Cardiac fibroblast (primary cell): ENCODE results near the gene ROBO1.
"Not testable (repeated sequence)": the region's sequence is repeated elsewhere in the genome, so short reads cannot be mapped to it uniquely, and the experiment has no call there.

Source experiments
- DNase-seq, 2 donors: peaks; one replicate each; pipeline versions ENCODE4 v3.0.0 to v3.0.0-alpha.2; 2010; ENCODE audit warnings: low read depth in 2 of 2
- H3K4me3 ChIP-seq, 2 donors: replicated peaks in 1 of 2; 1 replicate in 1 of 2; 2 replicates in 1 of 2; pipeline ENCODE4 v1.5.1; 2011; ENCODE audit warnings: low read depth in 2 of 2, low read length in 2 of 2, mild to moderate bottlenecking in 2 of 2, moderate library complexity in 1 of 2
- CTCF ChIP-seq: IDR thresholded peaks from one replicate; pipeline ENCODE4 v1.5.1; 2011; ENCODE audit warnings: low read depth, mild to moderate bottlenecking, low read length, inconsistent platforms

Gene ROBO1

GRCh38 chr3:79516795-79517194, 251.0 kb downstream of the ROBO1 start:
- DNase-seq: peak in 1 of 2 donors; percentile 35
- TF ChIP-seq CTCF: no peak
- H3K4me3 ChIP-seq: no peak overlapping the region

GRCh38 chr3:79515072-79515471, 252.7 kb downstream of the ROBO1 start:
- no peak overlapping the region for H3K4me3 ChIP-seq
- TF ChIP-seq CTCF: no peak
- peak; percentile 55 to 92 for DNase-seq

- no peak for TF ChIP-seq CTCF
- no peak overlapping the region for H3K4me3 ChIP-seq
- DNase-seq: peak in 1 of 2 donors; percentile 21
Observed at GRCh38 chr3:79514069-79514468, 253.7 kb downstream of the ROBO1 start.

GRCh38 chr3:79506751-79507150, 261.0 kb downstream of the ROBO1 start:
- no peak overlapping the region for H3K4me3 ChIP-seq
- no peak for DNase-seq
- no peak for TF ChIP-seq CTCF

- H3K4me3 ChIP-seq, DNase-seq: not testable (repeated sequence)
Observed at GRCh38 chr3:79502216-79502681, 265.5 kb downstream of the ROBO1 start.

GRCh38 chr3:79497447-79498111, 270.2 kb downstream of the ROBO1 start:
- DNase-seq: peak; percentile 30 to 58
- TF ChIP-seq CTCF: peak; percentile 61
- H3K4me3 ChIP-seq: no peak overlapping the region

- no peak for TF ChIP-seq CTCF
- H3K4me3 ChIP-seq: no peak overlapping the region
Observed at GRCh38 chr3:79491029-79491641, 276.7 kb downstream of the ROBO1 start.

More at GRCh38 chr3:79491029-79491641, 276.7 kb downstream of the ROBO1 start:
- peak in 1 of 2 donors; percentile 5 for DNase-seq
